Stimulated activated CD8-positive, alpha-beta memory T cell treated with anti-CD3 and anti-CD28 coated beads, Interleukin-15, amount 100 ng/mL, for 48 hours (primary cell): Measurements from ENCODE around the gene NEK3.
A peak's percentile ranks its signal among the peaks of the same experiment; 100 is the strongest.
"Not testable (repeated sequence)": the region's sequence is repeated elsewhere in the genome, so short reads cannot be mapped to it uniquely, and the experiment has no call there.

ENCODE experiments used
- DNase-seq, 2 donors: peaks; one replicate each; pipeline ENCODE4 v3.0.0-alpha.2; 2020; ENCODE audit warnings: low read depth in 2 of 2

NEK3 gene

DNA sequence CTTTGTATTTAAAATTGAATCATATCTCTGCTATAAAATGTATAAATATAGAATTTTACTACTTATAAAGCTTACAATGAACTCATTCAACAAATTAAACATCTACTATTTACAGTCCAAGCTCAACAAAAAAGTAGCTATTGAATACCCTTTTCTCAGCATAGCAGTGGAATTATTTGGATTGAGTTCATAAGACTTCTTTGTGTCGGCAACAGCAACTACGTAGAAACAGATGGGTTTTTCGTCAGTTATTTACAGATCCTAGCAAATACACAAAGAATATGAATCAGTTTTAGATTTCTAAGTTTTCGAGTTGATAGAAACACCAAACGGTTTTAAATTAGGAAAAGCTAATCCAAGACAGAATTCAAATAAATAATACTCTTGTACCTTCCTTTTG is 10.4 kb upstream of the NEK3 start:
- DNase-seq = no peak

DNA sequence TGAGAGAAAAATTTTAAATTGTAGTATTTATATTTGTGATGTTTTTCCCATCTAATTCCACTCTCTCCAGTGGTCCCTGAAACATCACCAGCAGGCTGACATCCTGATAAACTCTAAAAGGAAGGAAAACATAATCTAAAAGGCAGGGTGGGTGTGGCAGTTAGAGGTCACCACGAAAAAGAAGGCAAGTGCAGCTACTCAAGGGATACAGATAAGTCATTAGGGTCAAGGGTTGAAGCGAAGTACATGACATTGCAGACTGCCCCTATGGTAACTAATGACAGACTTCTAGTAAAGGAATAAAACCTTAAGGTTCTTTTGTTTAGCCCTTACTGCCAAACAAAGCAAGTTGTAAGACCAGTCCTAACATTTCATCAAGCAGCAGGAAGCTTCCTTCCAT is 6.0 kb upstream of the NEK3 start:
- DNase-seq = no peak

DNA sequence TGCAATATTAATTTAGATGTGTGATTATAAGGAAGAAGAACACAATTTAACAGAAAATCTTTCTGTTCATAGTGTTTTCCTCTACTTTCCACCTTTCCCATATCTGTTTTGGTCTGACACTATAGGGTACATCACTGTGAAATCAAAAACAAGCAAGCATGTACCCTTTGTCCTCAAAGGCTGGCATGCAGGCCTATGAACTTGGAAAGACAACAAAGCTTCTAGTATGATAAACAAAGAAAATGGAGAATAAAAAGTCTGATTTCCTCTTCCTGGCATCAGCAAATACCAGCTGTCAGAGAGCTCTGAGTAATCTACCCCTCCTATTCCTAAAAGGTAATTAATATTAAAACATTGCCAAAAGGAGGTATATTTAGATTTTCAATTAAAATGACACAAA is 5.6 kb upstream of the NEK3 start:
- DNase-seq = no peak

DNA sequence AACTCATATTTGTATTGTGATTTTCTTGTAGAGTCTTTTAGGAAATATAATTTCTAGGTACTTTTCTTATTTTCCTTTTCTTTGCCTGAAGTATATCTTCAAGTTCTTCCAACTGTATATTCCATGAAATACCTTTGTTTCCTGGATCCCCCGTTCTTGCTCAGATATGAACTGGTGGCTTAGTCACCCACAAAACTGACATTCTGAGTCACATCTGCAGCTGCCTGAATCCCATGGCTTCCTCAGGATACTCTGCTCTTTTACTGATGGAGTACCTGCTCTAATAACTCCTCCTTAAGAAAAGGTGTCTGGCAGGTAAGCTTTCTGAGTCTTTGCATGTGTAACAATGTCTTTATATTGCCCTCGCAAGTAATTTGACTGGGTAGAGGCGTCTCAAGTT is 4.5 kb upstream of the NEK3 start:
- not testable (repeated sequence) for DNase-seq

DNA sequence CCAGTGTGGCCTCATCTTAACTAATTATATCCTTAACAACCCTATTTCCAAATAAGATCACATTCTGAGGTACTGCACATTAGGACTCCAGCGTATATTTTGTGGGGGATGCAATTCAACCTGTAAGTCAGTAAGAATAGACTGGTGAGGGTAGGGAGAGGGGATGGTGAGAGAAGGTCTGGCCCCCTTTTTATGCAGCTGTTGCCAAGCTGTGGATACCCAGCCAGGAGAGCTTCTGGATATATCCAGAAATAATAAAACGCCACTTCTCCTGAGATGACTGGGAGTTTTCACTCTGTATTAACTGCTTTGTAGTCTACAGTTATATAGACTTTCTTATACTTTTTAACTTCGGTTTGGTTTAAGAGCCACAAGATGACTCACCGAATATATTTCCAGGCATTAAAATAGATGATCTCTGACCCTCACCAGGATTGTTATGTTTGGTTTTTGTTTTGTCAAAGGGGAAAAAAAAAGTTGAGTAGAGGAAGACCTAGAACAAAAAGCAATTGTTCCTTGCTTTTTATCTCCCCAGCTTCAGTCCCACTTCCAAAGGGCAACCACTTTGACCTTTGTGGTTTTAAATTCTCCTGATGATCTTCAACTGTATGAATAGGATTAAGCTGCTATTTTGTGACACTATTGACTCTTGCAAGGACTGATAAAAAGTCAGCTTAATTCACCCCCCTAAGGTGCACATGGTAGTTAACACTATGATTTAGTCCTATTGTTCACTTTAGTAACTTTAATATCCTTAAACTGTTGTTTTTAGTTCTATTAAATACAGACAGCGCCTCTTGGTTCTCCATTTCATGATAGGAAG is 3.1 kb upstream of the NEK3 start:
- DNase-seq = no peak

DNA sequence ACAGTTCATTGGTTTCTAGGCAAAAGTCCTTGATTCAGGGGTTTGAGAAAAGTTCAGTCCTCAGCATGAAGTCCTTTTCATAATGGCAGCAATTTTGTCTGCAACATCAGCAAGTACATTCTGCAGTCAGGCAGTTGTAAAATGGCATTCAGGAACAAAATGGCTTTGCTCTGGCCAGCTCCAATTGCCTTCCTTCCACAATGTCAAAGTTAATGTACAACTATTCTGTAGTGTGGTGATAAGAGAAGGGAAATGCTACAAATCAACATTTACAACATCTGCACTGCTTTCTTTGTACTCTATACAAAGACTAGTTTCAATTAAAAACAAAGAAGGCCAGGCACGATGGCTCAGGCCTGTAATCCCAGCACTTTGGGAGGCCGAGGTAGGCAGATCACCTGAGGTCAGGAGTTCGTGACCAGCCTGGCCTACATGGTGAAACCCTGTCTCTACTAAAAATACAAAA is 1.8 kb upstream of the NEK3 start:
- DNase-seq = no peak

DNA sequence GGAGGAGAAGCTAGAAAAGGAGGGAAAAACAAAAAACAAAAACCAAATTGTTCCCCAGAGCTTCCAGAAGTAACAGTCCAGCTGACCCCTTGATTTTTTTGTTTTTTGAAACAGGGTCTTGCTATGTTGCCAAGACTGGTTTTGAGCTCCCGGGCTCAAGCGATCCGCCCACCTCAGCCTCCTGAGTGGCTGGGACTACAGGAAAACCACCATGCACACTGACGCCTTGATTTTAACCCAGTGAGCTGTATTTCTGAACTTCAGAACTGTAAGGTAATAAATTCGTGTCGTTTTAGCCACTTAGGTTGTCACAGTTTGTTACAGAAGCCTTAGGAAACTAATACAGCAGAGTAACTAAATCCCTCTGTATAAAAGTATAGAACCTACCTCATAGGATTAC is 1.1 kb upstream of the NEK3 start:
- DNase-seq = no peak

DNA sequence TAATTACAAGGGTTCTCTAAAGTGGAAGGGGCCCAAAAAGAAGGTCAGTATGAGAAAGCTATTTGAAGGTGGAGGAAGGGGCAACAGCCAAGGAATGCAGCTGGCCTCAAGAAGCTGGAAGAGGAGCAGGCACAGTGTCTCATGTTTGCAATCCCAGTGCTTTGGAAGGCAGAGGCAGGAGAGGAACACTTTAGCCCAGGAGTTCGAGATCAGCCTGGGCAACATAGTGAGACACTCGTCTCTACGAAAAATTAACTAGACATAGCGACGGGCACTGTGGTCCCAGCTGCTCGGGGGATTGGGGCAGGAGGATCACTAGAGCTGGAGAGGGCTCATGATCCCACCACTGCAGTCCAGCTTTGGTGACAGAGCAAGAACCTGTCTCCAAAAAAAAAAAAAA is 656 bp upstream of the NEK3 start:
- DNase-seq = no peak

DNA sequence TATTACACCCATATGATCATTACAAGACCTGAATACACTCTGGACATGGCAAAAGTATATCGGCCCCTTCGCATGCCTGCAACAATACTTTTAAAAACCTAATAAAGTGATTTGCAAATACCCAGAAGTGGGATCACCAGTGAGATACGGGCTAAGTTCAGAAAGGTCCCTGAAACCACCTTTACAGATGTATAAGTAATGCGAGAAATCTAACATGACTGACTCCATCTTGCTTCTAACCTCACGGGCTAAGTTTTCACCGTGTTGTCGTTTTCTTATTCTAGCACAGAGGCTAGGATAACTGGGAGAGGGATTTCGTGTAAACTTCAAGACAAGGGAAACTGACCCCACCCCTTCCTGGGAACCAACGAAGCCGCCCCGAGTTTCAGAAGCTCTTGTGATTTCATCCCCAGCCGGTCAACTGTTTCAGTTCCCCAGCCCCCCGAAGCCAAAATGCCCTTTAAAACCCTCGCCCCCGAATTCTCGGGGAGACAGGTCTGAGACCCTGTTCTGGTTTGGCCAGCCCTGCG is 703 bp downstream of the NEK3 start:
- no peak for DNase-seq

DNA sequence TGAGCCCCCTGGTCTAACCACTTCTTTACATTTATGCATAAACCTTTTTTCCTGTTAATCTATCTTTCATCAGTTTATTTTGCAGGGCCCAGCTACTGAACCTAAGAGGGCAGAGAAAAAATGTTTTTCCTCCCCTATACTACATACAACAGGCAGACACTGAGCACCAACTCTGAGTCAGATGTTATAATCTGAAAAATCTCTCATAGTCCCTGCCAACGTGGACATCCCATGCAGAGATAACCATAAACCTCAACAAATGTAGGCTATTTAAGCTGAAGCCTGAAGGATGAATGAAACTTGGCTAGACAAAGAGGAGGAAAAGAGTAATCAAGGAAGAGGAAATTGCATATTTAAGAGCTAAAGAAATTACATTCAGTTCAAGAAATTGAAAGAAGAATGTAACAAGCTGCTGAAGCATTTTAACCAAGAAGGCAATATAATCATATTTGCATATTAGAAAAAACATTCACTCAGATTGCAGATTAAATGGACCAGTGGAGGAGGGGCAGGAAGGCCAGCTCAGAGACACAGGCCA is 2.6 kb downstream of the NEK3 start:
- DNase-seq = no peak

DNA sequence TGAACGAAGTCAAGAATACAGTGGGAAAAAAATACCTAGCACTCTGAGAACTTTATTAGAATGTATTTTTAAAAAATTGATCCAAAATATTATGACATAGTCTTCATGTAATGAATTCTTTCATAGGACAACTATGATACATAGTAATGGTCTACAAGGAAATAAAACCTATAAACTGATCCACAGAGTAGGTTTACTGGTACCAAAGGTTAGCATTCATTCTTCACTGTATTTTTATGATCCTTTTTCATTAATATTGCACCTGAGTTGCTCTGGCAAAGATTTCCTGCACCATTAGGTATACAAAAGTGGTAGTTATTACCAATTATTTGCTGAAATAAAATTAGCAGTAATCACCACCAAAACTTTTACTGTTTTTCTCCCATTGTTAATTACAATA is 4.2 kb downstream of the NEK3 start:
- no peak for DNase-seq

DNA sequence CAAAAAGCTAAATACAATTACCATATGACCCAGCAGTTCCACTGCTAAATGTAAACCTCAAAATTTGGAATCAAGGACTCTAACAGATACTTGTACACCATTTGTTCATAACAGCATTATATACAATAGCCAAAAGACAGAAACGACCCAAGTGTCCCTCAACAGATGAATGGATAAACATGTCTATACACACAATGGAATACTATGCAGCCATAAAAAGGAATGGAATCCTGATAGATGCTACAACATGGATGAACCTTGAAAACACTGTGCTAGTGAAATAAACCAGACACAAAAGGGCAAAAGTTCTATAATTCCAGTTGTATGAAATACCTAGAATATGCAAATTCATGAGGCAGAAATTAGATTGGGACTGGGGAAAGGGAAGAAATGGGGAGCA is 12.2 kb downstream of the NEK3 start:
- no peak for DNase-seq

DNA sequence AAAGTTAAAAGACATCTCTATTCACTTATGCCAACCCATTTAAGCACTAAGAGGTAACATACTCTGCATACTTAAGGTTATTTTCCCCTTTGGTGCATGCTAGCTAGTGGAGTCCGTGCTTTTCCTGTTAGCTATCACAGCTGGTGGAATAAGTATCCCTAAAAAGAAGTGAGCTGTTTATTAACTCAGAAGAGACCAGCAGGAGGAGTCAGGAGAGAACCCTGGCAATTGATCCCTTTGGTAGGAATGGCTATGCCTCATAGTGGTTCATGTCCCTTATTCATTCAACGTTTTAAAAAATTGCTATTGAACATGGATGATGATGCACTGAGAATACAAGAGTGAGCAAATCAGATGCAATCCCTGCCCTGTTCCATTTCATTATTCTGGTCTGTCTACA is 18.1 kb downstream of the NEK3 start:
- DNase-seq = no peak

DNA sequence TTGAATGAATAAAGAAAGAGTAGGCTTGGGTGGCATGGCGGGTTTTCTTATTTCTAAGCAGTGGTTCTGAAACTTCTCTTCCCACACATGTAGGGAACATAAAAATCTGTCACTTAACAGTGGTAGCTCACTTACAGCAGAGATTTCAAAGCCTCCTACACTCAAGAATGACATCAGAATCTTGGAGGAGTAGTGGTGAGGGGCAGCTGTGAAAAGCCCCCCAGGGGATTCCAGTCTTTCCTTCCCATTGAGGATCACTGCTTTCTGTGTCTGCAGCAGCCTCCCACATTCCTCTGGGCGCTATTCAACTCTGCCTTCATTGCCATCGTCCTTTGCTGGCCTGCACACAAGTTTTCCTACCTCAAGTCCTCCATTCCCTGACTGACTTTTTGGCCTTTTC is 21.9 kb downstream of the NEK3 start:
- no peak for DNase-seq

DNA sequence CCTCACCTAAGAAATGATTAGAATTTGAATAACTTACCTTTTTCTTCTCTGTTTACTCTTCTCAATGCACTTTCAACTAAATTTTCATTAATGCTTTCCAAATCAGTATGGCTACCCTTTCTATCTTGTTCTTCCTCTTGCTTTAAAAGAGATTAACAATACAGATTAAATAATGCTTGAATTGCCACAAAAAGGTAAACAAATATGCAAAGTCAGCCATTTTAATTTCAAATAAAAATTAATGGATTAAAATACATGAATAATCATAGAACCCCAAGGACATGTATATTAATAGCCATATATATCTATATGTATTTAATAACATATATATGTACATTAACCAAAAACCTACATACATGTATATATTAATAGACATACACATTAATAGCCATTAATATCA is 22.6 kb downstream of the NEK3 start:
- no peak for DNase-seq

DNA sequence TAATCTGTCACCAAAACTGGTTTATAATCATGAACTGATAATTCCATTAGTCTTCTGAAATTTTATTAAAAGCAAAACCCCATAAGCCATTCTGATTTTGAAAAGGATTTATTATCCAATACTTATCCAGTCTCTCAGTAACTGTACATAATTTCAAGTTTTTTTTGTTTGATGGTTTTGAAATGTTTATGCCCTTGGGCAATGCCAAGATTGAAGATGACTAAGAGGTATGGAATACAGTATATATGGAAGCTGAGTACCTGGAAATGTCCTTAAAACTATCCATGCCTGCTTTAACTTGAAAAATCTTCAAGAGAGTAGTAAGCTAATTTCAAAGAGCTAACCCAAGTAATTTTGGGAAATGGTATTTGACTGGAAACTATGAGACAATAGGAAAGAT is 28.8 kb downstream of the NEK3 start:
- DNase-seq = no peak

DNA sequence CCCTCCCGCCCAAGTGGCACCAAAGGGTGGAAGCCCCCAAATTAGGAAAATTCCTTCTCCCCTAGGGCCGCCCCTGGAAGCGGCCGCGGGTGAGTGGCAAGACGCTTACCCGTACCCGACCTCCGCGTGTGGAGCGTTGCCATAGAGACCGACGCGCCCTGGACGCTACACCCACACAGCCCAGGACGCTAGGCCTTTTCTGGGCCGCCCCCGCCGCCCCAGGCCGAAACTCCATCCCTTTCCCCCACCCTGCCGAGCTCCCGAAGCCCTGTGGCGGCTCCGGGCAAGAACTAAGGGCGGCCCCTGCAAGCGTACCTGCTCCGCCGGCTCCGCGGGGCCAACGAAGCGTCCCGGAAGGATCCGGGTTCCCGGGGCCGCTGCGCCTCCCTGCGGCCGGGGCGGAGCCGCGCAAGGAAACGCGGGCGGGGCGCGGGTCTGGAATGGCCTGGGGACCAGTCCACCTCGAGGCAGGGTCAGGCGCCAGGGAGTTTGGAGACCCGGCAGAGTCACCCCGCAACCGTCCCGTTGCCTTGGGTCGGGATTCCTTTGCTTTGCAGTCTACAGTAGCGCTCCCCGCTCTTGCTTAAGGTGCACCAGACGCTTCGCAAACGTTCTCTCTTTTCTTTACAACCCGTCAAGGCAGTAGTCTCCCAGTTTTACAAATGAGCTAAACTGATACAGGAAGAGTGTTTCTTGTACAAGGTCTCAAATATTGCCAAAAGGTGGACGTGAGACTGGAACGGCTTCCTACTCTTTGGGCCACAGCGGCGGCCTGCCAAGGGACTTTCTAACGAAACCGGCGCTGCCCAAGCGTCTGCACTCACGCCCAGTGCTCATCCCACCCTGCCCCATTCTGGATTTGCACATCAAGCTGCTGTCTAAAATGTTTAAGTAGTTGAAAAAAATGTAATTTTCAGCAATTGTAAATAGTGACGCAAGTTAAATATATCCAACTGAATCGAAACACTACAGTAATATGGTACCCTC is 30.4 kb downstream of the NEK3 start, which contains the start of gene NEK5:
Gene NEK5 (minus strand): TSS at position 360 of the 987 bp plus-strand sequence. CDS start 1,591 bp downstream, outside the sequence.
- DNase-seq = peak; percentile 24 to 31

DNA sequence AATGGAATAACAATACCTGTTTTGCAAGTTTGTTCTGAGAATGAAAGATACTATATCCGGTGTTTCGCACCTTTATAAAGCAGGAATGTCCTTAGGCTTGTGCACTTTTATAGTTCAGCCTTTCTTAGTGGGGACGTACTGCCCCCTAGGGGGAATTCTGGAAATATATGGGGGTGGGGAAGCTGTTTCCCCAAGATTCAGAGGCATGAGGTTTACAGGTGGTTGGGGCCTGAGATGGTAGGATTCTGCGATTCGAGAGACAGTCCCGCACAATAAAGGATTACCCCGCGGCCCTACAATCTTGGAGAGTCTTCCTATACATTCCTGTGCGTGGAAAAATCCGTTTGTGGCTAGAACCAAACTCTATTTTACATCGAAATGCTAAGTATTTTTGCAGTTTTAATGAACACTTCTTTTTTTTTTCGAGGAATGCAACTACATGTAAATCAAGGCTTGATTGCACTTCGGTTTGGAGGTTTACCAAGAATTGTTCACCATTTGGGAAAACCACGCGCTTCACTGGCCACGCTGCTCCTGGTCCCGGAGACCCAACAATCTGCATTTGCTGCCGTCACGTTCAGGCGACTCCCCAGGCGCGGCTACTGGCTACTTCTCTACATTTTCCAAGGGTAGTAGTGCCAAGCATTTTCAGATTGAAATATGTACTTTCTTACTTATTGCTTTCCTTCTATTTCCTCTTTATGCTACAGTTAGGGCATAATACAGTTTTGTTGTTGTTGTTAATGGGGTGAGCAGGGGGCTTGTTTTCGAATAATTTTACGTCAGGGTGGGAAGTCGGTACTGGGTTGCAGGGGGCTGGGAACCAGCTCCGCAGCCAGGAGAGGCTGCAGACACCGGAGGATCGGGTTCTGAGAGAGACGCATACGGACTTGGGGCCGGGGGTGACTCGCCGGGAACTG is 31.4 kb downstream of the NEK3 start:
- DNase-seq = peak in 1 of 2 donors; percentile 10

DNA sequence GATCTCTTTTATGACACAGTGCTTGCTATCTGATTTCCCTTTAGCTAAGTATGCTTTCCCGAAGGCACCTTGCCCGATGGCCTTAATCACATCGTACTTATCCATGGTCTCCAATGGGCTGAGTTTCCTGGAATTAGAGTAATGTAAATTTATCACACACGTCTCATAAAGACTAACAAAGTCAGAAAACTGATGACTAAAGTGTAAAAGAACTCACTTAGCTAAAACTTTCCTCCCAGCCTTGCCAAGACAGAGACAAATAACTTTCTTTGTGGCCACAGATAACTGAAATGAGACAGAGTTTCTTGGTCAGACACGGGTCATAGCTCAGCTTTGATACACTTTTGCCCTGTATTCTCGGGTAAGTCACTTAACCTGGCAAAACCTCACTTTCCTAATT is 32.0 kb downstream of the NEK3 start:
- DNase-seq = no peak

DNA sequence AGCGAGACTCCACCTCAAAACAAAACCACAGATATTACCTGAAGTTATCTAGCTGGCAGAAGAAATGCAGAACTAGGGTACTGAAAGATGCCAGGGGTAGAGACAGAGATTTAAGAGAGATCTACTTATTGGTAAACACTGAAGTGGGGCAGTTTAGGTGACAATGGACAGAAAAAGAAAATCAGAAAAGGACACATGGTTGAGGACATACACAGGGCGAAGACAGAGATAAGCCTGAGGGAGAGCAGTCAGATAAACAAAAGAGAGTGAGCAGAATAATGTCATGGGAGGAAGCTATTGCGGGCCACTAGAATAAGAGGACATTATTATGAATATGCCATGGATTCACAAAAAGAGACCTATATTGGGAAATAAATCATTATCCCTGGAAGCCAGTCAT is 33.9 kb downstream of the NEK3 start:
- DNase-seq = no peak

DNA sequence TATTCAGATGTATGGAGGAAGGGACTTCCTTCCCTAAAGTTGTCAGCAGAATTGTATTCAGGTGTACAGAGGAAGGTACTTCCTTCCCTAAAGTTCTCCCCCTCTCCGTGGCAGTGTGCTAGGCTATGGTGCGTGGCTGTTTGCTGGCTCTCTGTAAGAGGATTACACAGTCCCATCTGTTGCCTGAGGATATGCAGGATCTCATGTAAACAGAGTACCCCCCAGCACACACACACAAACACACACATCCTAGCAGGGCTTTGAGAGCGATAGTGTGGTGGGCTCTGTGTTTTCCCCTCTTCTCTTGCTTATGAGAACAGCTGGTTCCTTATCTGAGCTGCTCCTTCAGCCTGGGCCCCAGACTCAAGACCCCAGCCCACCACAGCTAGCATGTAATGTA is 40.8 kb downstream of the NEK3 start:
- DNase-seq = no peak
